ENCODE data around the gene HCN2.
A peak's percentile ranks its signal among the peaks of the same experiment; 100 is the strongest.

Gene HCN2

GRCh38 chr19:658916-659839 is 69.5 kb downstream of the HCN2 start:
- peak; percentile 38 for DNase-seq

GRCh38 chr19:660793-661426 is 71.2 kb downstream of the HCN2 start:
- no peak for DNase-seq

- peak; percentile 53 to 55 for DNase-seq
Observed at GRCh38 chr19:661427-662196, 71.9 kb downstream of the HCN2 start.

- DNase-seq, result peak; percentile 70 to 71
Observed at GRCh38 chr19:662207-662961, 72.7 kb downstream of the HCN2 start.

- peak; percentile 96 for DNase-seq
Observed at GRCh38 chr19:662962-663681, 73.4 kb downstream of the HCN2 start, which contains the start of gene RNF126. Gene RNF126 (minus strand): TSS chr19:663214. CDS start chr19:663121, 93 bp downstream.

- DNase-seq, result no peak
Observed at GRCh38 chr19:663682-664117, 74.0 kb downstream of the HCN2 start.

GRCh38 chr19:664913-665443 is 75.3 kb downstream of the HCN2 start:
- DNase-seq, result peak; percentile 80 to 83

Measured in activated CD4-positive, alpha-beta T cell treated with anti-CD3 and anti-CD28 coated beads, Interleukin-2, amount 50 U/mL, for 4 hours (primary cell).